ENCODE measurements around the gene SLC24A3.

GRCh38 chr20:19318610-19319009, 106.2 kb downstream of the SLC24A3 start:
- TF ChIP-seq CTCF (IDR thresholded peaks at IDR 0.05; ENCODE audit: low read depth, low read length) (no peak), POLR2A (IDR thresholded peaks at IDR 0.05; ENCODE audit: extremely low read depth, insufficient read length) (no peak), MYC (IDR thresholded peaks at IDR 0.05; ENCODE audit: low read depth, low read length) (no peak), MAX (IDR thresholded peaks at IDR 0.05; ENCODE audit: low read depth, low read length) (no peak)

Data from NB4 (cell line).